NCI-H1417 (cell line): Measurements from ENCODE around the gene CPT1B.
A peak's percentile ranks its signal among the peaks of the same experiment; 100 is the strongest.
"Not testable (repeated sequence)": the region's sequence is repeated elsewhere in the genome, so short reads cannot be mapped to it uniquely, and the experiment has no call there.

Source experiments
- DNase-seq, 3 experiments: peaks; one replicate each; lab custom pipeline; 2025; lab: John Stamatoyannopoulos, UW

Gene CPT1B

GRCh38 chr22:50609599-50609998 lies 31.4 kb upstream of the CPT1B start:
- no peak for DNase-seq

GRCh38 chr22:50608996-50609395 lies 30.8 kb upstream of the CPT1B start:
- DNase-seq = no peak

- DNase-seq = not testable (repeated sequence)
Observed at GRCh38 chr22:50608058-50608840, 30.0 kb upstream of the CPT1B start.

GRCh38 chr22:50607659-50608020 lies 29.4 kb upstream of the CPT1B start:
- DNase-seq = no peak

- DNase-seq = no peak
Observed at GRCh38 chr22:50606946-50607658, 28.9 kb upstream of the CPT1B start.

GRCh38 chr22:50606165-50606945 lies 28.1 kb upstream of the CPT1B start:
- no peak for DNase-seq

- no peak for DNase-seq
Observed at GRCh38 chr22:50605613-50606074, 27.4 kb upstream of the CPT1B start.

GRCh38 chr22:50605002-50605612 lies 26.9 kb upstream of the CPT1B start:
- no peak for DNase-seq

- no peak for DNase-seq
Observed at GRCh38 chr22:50604256-50605001, 26.2 kb upstream of the CPT1B start.

GRCh38 chr22:50603511-50604255 lies 25.5 kb upstream of the CPT1B start:
- DNase-seq = no peak

- no peak for DNase-seq
Observed at GRCh38 chr22:50602338-50602700, 24.1 kb upstream of the CPT1B start.

- DNase-seq = peak in 1 of 3 experiments; percentile 20
Observed at GRCh38 chr22:50601669-50602337, 23.6 kb upstream of the CPT1B start.

GRCh38 chr22:50600967-50601668 lies 22.9 kb upstream of the CPT1B start:
- peak in 2 of 3 experiments; percentile 38 to 61 for DNase-seq

GRCh38 chr22:50600538-50600937 lies 22.3 kb upstream of the CPT1B start, which contains the start of gene MAPK8IP2:
Gene MAPK8IP2, plus strand, starts transcription at chr22:50600793. Its CDS starts 26 bp downstream, at chr22:50600819.
- DNase-seq = peak in 2 of 3 experiments; percentile 59 to 70

- peak in 2 of 3 experiments; percentile 50 to 66 for DNase-seq
Observed at GRCh38 chr22:50599816-50600455, 21.7 kb upstream of the CPT1B start.

- no peak for DNase-seq
Observed at GRCh38 chr22:50597097-50597496, 18.9 kb upstream of the CPT1B start.

- no peak for DNase-seq
Observed at GRCh38 chr22:50595189-50595588, 17.0 kb upstream of the CPT1B start.

- DNase-seq = no peak
Observed at GRCh38 chr22:50587407-50587806, 9.2 kb upstream of the CPT1B start.

GRCh38 chr22:50586416-50586815 lies 8.2 kb upstream of the CPT1B start:
- DNase-seq = no peak
